ENCODE measurements around the gene REG4.
A peak's percentile ranks its signal among the peaks of the same experiment; 100 is the strongest.
"Not testable (repeated sequence)": the region's sequence is repeated elsewhere in the genome, so short reads cannot be mapped to it uniquely, and the experiment has no call there.

Gene REG4

GRCh38 chr1:119811387-119811786 is at the start of gene REG4:
Gene REG4, minus strand, starts transcription at chr1:119811460. Its CDS starts 2,691 bp downstream, at chr1:119808769.
- DNase-seq (ENCODE audit: low read depth) = no peak

DNA sequence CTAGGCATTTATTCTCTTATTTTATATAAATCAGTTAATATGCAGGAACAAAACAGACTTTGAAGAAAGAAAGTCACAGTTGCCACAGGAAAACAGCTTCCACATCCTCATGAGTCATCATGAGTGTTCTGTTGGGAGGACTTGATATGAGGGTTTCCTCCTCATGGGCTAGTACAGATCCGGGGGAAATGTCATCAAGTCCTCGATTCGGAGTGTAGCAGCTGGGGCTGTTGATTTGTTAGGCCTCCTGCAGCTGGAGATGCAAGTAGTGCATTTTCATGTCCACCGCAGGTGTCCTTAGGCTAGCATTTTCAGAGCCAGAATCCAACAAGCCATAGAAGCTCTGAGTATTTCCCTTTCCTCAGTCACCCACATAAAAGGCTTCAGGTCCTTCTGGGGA is 48.4 kb upstream of the REG4 start:
- no peak for DNase-seq (ENCODE audit: low read depth)

DNA sequence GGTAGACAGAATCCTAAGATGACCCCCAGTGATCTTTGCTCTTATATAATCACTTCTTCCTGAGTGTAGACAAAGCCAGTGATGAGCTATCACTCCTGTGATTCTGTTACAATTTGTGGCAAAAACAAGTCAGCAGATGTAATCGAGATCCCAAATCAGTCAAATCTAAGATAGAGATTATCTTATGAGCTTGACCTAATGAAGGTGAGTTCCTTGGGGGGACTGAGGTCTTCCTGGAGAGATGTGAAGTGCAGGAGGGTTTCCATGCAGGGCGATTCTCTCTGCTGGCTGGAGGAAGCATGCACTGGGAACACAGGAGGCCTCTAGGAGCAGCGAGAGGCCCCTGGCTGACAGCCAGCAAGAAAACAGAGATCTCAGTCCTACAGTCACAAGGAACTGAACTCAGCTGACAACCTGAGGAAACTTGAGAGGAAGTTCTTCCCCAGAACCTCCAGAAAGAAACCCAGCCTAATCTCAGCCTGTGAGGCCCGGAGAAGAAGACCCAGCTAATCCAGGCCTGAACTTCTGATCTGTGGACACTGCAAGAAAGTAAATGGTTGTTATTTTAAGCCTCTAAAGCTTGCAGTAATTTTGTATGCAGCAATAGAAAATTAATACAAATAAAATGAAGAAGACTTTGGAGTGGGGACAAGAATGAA is 47.4 kb upstream of the REG4 start:
- not testable (repeated sequence) for DNase-seq (ENCODE audit: low read depth)

DNA sequence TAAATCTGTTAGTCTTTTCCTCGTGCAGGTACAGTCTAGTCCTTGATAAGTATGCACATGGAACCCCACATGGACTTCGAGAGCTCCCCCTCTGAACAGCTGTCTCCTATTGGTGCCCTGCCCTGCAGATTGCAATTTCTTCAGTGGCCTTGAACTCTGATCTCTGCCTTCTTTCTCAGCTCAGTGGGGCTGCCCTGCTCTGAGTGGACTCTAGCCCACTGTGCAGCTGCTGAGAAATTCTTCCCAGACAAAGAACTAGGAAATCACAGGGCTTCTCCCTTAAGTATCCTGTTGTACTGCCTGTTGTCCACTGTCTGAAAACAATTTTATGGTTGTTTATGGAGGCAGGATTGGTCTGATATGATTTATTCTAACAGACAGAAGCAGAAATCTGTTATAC is 46.9 kb upstream of the REG4 start:
- DNase-seq (ENCODE audit: low read depth) = no peak

- no peak for DNase-seq (ENCODE audit: low read depth)
Measured at GRCh38 chr1:119853155-119853554, 41.9 kb upstream of the REG4 start.

DNA sequence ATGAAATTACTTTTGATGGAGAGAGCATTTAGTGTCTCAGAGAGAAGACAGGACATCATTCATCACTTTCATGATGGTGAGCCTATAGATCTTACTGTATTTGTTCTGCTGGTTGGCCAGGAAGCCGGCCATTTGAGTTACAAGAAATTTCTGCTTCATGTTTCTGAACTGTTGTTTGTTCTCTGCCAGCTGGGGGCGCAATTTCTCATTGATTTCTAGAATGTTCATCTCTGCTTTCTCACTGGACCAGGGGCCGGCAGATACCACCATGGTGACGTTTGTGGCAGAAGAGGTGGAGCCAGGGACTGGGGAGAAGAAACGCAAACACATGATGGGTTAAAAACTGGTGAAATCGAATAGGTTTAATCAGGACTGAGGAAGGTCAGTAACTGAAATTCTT is 32.9 kb upstream of the REG4 start:
- DNase-seq (ENCODE audit: low read depth) = not testable (repeated sequence)

DNA sequence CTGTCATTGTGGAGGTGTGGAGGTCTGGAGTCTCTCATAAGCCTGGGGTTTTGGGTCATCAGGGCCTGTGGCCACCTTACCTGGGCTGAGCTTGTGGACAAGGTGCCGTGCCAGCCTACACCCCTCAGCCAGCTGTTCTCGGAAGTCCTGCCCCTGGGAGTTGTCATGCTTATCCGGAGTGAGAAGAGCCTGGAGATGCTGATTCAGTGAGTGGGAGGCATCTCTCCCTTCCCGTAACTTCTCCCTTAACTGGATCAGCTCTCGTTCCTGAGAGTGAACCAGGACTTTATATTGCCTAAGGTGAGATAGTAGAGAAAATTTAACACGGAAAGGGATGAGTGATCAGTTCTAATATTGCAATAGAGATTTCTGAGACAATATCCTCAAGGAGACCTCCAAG is 30.0 kb upstream of the REG4 start:
- no peak for DNase-seq (ENCODE audit: low read depth)

- no peak for DNase-seq (ENCODE audit: low read depth)
Measured at GRCh38 chr1:119840745-119841144, 29.5 kb upstream of the REG4 start.

- no peak for DNase-seq (ENCODE audit: low read depth)
Measured at GRCh38 chr1:119838236-119838635, 27.0 kb upstream of the REG4 start.

- DNase-seq (ENCODE audit: low read depth) = no peak
Measured at GRCh38 chr1:119834990-119835389, 23.7 kb upstream of the REG4 start.

DNA sequence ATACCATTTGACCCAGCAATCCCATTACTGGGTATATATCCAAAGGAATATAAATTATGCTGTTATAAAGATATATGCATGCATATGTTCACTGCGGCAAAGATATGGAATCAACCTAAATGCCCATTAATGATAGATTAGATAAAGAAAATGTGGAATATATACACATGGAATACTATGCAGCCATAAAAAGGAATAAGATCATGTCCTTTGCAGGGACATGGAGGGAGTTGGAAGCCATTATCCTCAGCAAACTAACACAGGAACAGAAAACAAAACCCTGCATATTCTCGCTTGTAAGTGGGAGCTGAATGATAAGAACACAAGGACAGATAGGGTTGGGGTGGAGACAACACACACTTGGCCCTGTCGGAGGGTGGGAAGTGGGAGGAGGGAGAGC is 19.8 kb upstream of the REG4 start:
- DNase-seq (ENCODE audit: low read depth) = no peak

- DNase-seq (ENCODE audit: low read depth) = no peak
Measured at GRCh38 chr1:119829625-119830024, 18.4 kb upstream of the REG4 start.

GRCh38 chr1:119829006-119829405 is 17.7 kb upstream of the REG4 start:
- not testable (repeated sequence) for DNase-seq (ENCODE audit: low read depth)

DNA sequence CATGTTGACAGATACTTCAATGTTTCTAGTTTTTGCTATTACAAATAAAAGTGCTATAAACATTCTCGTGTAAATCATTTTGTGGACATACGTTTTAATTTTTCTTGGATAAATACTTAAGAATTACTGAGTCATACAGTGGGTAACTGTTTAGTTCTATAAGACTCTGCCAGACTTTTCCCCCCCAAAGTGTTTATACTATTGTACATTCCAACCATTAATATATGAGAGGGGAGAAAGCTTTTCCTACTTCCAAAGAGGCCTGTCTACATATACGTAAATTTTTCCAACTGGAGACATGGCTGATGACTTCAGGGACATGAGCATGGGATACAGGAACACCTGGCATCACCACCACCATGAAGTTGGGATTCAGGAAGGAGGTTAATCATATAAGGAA is 17.0 kb upstream of the REG4 start:
- DNase-seq (ENCODE audit: low read depth) = no peak

GRCh38 chr1:119827010-119827409 is 15.8 kb upstream of the REG4 start:
- DNase-seq (ENCODE audit: low read depth) = no peak

DNA sequence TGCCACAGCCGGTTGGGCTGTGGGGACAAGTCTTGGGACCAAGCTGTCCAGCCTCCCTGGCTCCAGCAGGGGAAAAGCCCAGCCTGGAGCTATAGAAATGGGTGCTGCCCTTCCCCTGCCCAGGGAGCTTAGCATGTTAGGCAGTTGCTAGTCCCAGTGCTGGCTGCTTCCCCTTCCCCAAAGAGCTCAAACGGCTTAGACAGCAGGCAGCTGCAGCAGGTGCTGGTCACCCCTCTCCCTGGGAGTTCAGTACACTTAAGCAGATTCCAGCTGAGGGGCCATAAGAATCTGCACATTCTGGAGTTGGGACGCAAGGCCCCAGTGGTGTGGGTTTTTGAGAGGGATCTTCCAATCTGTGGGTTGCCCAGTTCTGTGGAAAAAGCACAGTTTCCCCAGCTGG is 11.1 kb upstream of the REG4 start:
- DNase-seq (ENCODE audit: low read depth) = no peak

DNA sequence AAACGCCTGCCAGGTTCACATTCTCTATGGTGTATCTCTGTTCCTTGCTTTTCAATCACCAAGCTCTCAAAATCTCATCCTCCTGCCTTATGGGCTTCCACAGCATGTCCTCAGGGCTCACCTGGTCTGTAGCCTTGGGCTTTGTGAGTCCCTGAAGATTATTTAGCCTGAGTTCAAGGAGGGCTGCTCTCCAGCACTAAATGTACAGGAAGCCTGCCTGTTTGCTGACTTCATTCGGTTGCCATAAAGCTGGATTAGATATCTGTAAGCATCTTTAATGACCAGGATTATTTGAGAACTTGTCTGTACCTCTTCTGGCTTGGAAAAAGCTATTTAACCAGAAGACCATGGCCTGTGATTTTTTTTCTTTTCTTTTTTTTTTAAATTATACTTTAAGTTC is 6.9 kb upstream of the REG4 start:
- DNase-seq (ENCODE audit: low read depth) = no peak

DNA sequence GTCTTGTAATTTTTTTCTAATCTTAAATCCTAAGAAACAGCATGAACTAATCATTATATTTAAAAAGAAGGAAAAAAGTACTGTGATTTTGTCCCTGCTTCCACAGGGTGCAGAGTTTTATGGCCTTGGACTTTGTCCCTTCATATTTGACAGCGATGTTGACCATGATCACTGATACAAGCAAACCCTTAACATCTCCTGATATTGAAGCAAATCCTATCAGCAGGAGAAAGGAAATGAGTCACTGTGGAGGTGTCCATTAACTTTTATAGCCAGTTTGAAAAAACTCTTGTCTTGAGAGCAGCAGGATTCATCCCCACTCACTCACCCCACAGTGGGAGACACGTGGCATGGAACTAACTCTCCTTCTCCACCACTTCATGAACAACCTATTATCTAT is 5.1 kb upstream of the REG4 start:
- DNase-seq (ENCODE audit: low read depth) = no peak

- DNase-seq (ENCODE audit: low read depth) = no peak
Measured at GRCh38 chr1:119815928-119816327, 4.7 kb upstream of the REG4 start.

DNA sequence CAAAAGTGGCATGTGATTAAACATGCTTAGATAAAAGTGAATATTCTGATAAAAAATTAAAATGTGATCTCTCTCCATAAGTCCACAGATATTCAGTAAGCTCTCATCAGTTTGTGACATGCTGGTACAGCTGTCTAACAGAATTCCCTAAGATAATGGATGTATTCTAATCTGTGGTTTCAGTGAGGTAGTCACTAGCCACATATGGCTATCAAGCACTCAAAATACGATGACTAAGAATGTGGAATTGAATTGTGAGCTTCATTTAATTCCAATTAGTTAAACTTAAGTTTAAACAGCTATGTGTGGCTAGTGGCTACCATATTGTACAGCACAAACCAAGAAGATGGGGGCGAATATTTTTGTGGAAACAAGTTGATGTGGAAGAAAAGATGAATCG is 4.1 kb upstream of the REG4 start:
- no peak for DNase-seq (ENCODE audit: low read depth)

DNA sequence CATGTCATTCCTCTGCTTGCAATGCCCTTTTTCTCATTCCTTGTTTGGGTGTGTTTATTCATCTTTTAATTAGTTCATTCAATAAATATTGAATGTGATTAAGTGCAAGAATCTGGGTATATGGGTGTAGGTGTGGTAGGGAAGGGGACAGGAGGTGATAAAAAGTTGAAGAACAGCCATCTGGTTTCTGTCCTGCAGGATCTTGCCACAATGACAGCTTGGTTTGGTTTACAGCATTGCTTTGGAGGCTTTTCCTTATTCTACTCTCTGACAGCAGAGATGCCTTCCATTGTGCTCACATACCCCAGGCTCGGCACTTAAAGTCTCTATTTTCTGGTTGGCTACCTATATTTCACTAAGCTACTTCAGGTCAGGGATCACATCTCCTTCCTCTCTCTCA is 3.0 kb upstream of the REG4 start:
- DNase-seq (ENCODE audit: low read depth) = no peak

GRCh38 chr1:119811985-119812557 is 811 bp upstream of the REG4 start:
- no peak for DNase-seq (ENCODE audit: low read depth)

- peak; percentile 45 for DNase-seq (ENCODE audit: low read depth)
Measured at GRCh38 chr1:119808972-119809550, 2.2 kb downstream of the REG4 start.

DNA sequence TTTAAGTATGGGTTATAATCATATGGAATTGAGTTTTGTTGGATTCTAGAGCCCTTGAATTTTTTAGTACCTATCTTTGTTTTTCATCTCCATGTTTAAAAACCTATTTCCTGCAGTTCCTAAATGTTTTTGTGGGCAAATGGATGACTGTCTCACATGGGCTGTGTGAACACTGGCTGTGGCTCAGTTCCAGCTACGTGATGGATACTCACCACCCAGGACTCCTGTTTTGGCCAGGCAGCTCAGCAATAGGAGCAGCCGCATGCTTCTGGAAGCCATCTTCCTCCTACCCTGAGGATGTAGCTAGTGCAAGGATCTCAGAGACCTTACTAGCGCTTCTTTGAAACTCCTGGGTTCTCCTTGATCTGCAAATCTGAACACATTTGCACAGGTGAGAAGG is 2.8 kb downstream of the REG4 start:
- no peak for DNase-seq (ENCODE audit: low read depth)

Measured in activated gamma-delta T cell treated with anti-CD3 and anti-CD28 coated beads, Interleukin-2, amount 50 U/mL, for 16 hours (primary cell).